ENCODE measurements around the gene ZSCAN23. TPM values are rescaled to one million over a fixed set of nuclear protein-coding genes. Genes with fewer than 3 reads are reported as not detected.

ZSCAN23 gene
- total and polyA plus RNA-seq, 9 of the 15 experiments (the other 6 are each of a cell fraction or from before 2014, with no cell fraction given): 0.05 to 0.29 (median 0.21) TPM; not detected in 1

- TF ChIP-seq GTF3C2 (IDR thresholded peaks at IDR 0.05; ENCODE audit: borderline replicate concordance, extremely low read depth, insufficient read length) (no peak), CHCHD3 (CRISPR knock-in tag; IDR thresholded peaks at IDR 0.05) (no peak), KLF10 (CRISPR knock-in tag; IDR thresholded peaks at IDR 0.05) (no peak), JUN (IDR thresholded peaks at IDR 0.05; ENCODE audit: borderline replicate concordance, low read depth, low read length) (no peak), JUN (CRISPR knock-in tag; IDR thresholded peaks at IDR 0.05; ENCODE audit: borderline replicate concordance) (no peak), ZNF639 (CRISPR knock-in tag; conservative IDR thresholded peaks at IDR 0.05 in 1 of 2, IDR thresholded peaks at IDR 0.05 in 1 of 2) (peak in 1 of 2 experiments; percentile 94; a peak in 2 of 4 replicates), ZNF740 (CRISPR knock-in tag; IDR thresholded peaks at IDR 0.05) (no peak), ZNF740 (tag; IDR thresholded peaks at IDR 0.05) (peak in 1 of 2 experiments; percentile 91; a peak in 2 of 4 replicates), KDM4B (IDR thresholded peaks at IDR 0.05; ENCODE audit: borderline replicate concordance in 2 of 2, low read depth in 1 of 2) (no peak), POLR2A (conservative IDR thresholded peaks at IDR 0.05) (no peak), MECOM (CRISPR knock-in tag; IDR thresholded peaks at IDR 0.05) (peak; percentile 57; the same call in 1 of the 2 replicates), E2F6 (IDR thresholded peaks at IDR 0.05; ENCODE audit: borderline replicate concordance in 1 of 2, extremely low read depth in 1 of 2, insufficient read depth in 1 of 2, insufficient read length in 1 of 2, low read depth in 1 of 2, low read length in 1 of 2, poor library complexity in 1 of 2, severe bottlenecking in 1 of 2) (no peak), ZBED1 (IDR thresholded peaks at IDR 0.05) (no peak), POLR2AphosphoS5 (IDR thresholded peaks at IDR 0.05; ENCODE audit: control insufficient read depth, insufficient read depth, low read depth, low read length) (no peak), SMARCC2 (IDR thresholded peaks at IDR 0.05; ENCODE audit: low read depth) (no peak), HDGF (IDR thresholded peaks at IDR 0.05) (no peak), ETV5 (CRISPR knock-in tag; IDR thresholded peaks at IDR 0.05; ENCODE audit: low read depth) (no peak), ZBTB34 (CRISPR knock-in tag; IDR thresholded peaks at IDR 0.05) (no peak)
These were observed 43.9 kb upstream of the ZSCAN23 start (continued) for GRCh38 chr6:28486988-28487742.
